HG02623 (cell line): Measurements from ENCODE around the gene FHIT.
"Not testable (repeated sequence)": the region's sequence is repeated elsewhere in the genome, so short reads cannot be mapped to it uniquely, and the experiment has no call there.

Source experiments
- ATAC-seq: cut with Tn5 transposase; IDR thresholded peaks from one replicate; pipeline ENCODE4 v1.9.1; 2021; ENCODE audit warnings: moderate library complexity; ENCODE audit not compliant: unreplicated experiment

The FHIT gene

GRCh38 chr3:61227799-61228198, 23.5 kb downstream of the FHIT start:
- no peak for ATAC-seq

- ATAC-seq: no peak
Measured at GRCh38 chr3:61226166-61226686, 25.0 kb downstream of the FHIT start.

GRCh38 chr3:61224823-61225222, 26.4 kb downstream of the FHIT start:
- ATAC-seq: no peak

GRCh38 chr3:61223451-61223850, 27.8 kb downstream of the FHIT start:
- ATAC-seq: no peak

GRCh38 chr3:61222467-61222866, 28.8 kb downstream of the FHIT start:
- ATAC-seq: no peak

- no peak for ATAC-seq
Measured at GRCh38 chr3:61221759-61222362, 29.4 kb downstream of the FHIT start.

- ATAC-seq: no peak
Measured at GRCh38 chr3:61218504-61218903, 32.7 kb downstream of the FHIT start.

- not testable (repeated sequence) for ATAC-seq
Measured at GRCh38 chr3:61216171-61216570, 35.1 kb downstream of the FHIT start.

- no peak for ATAC-seq
Measured at GRCh38 chr3:61202086-61202485, 49.2 kb downstream of the FHIT start.

- ATAC-seq: no peak
Measured at GRCh38 chr3:61201071-61201470, 50.2 kb downstream of the FHIT start.

- ATAC-seq: no peak
Measured at GRCh38 chr3:61200270-61200669, 51.0 kb downstream of the FHIT start.

- ATAC-seq: no peak
Measured at GRCh38 chr3:61199843-61200242, 51.4 kb downstream of the FHIT start.

GRCh38 chr3:61194892-61195538, 56.2 kb downstream of the FHIT start:
- no peak for ATAC-seq

GRCh38 chr3:61192222-61192621, 59.0 kb downstream of the FHIT start:
- ATAC-seq: no peak

- ATAC-seq: not testable (repeated sequence)
Measured at GRCh38 chr3:61190205-61190604, 61.0 kb downstream of the FHIT start.

GRCh38 chr3:61186030-61186429, 65.2 kb downstream of the FHIT start:
- ATAC-seq: no peak

- ATAC-seq: no peak
Measured at GRCh38 chr3:61184956-61185355, 66.3 kb downstream of the FHIT start.

- ATAC-seq: no peak
Measured at GRCh38 chr3:61182662-61183061, 68.6 kb downstream of the FHIT start.

- peak; percentile 97 for ATAC-seq
Measured at GRCh38 chr3:61181874-61182273, 69.4 kb downstream of the FHIT start.

GRCh38 chr3:61180206-61180605, 71.0 kb downstream of the FHIT start:
- no peak for ATAC-seq

GRCh38 chr3:61178167-61178566, 73.1 kb downstream of the FHIT start:
- no peak for ATAC-seq

GRCh38 chr3:61177450-61177849, 73.8 kb downstream of the FHIT start:
- ATAC-seq: no peak

GRCh38 chr3:61173676-61174075, 77.6 kb downstream of the FHIT start:
- no peak for ATAC-seq
